Immature natural killer cell (primary cell): Measurements from ENCODE around the gene NR6A1. TPM values are rescaled to one million over a fixed set of nuclear protein-coding genes. Genes with fewer than 3 reads are reported as not detected.

Experiments
- DNase-seq, 3 donors: peaks; one replicate each; pipeline ENCODE4 v3.0.0; 2022; ENCODE audit warnings: mixed read lengths in 1 of 3
- H3K27ac Mint-ChIP-seq, 6 donors: one replicate each; pipeline ENCODE4 v1.8.0; 2020; ENCODE audit warnings: mixed read lengths in 6 of 6, mild to moderate bottlenecking in 5 of 6, inconsistent platforms in 4 of 6, moderate library complexity in 3 of 6
- H3K27me3 Mint-ChIP-seq, 3 donors: one replicate each; pipeline ENCODE4 v1.8.0; 2020 to 2021; ENCODE audit warnings: low read depth in 3 of 3, mild to moderate bottlenecking in 3 of 3, mixed read lengths in 3 of 3, moderate library complexity in 3 of 3, inconsistent platforms in 1 of 3
- H3K36me3 Mint-ChIP-seq, 3 donors: one replicate each; pipeline ENCODE4 v1.8.0; 2020; ENCODE audit warnings: mixed read lengths in 3 of 3, inconsistent platforms in 2 of 3, mild to moderate bottlenecking in 2 of 3
- H3K4me1 Mint-ChIP-seq, 2 donors: one replicate each; pipeline ENCODE4 v1.8.0; 2020; ENCODE audit warnings: inconsistent platforms in 2 of 2, mild to moderate bottlenecking in 2 of 2, mixed read lengths in 2 of 2, moderate library complexity in 1 of 2
- H3K4me3 Mint-ChIP-seq, 5 donors: one replicate each; pipeline ENCODE4 v1.8.0; 2020; ENCODE audit warnings: mild to moderate bottlenecking in 5 of 5, mixed read lengths in 5 of 5, inconsistent platforms in 3 of 5, moderate library complexity in 3 of 5
- H3K9me3 Mint-ChIP-seq, 6 donors: one replicate each; pipeline ENCODE4 v1.8.0; 2020; ENCODE audit warnings: mild to moderate bottlenecking in 6 of 6, mixed read lengths in 6 of 6, inconsistent platforms in 4 of 6, moderate library complexity in 3 of 6
- polyA plus RNA-seq, 3 donors: library from polyadenylated mRNA; unstranded; fragments of 300-500 nt; fragmentation: Illumina TruSeq; gene quantifications; one replicate each; pipeline ENCODE4 v1.2.3, GENCODE V29; 2021

Gene NR6A1
- polyA plus RNA-seq, 3 donors from 2014 or later = not detected

DNA sequence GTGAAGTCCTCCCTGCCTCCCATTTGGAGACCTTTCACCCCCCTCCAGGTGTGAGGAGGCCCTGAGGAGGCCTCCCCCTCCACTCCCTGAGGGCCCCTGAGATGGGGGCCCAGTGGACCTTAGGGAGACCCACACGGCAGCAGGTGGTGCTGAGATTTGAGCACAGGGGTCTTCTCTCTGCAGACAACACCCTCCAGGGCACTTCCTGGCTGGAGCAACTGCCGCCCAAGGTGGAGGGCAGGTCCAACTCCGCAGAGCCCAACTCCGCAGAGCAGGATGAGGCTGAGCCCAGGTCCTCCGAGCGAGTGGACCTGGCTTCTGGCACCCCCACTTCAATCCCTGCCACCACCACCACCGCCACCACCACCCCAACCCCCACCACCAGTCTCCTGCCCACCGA is 32.8 kb upstream of the NR6A1 start:
- H3K9me3 Mint-ChIP-seq = no peaks in the 10 kb centered on the region
- H3K4me3 Mint-ChIP-seq = no peak overlapping the region
- peaks cover 0 to 4% (median 2%) of the 10 kb centered on the region in 3 donors for H3K27me3 Mint-ChIP-seq
- H3K4me1 Mint-ChIP-seq = no peaks in the 10 kb centered on the region
- no peak for DNase-seq
- H3K36me3 Mint-ChIP-seq = no peaks in the 10 kb centered on the region
- no peak overlapping the region for H3K27ac Mint-ChIP-seq

GRCh38 chr9:124802426-124802825 is 31.3 kb upstream of the NR6A1 start:
- Mint-ChIP-seq H3K27me3 (peaks cover 2 to 4% (median 4%) of the 10 kb centered on the region in 3 donors), H3K36me3 (no peaks in the 10 kb centered on the region), H3K9me3 (no peaks in the 10 kb centered on the region), H3K4me1 (no peaks in the 10 kb centered on the region), H3K27ac (no peak overlapping the region), H3K4me3 (no peak overlapping the region)
- DNase-seq = no peak

DNA sequence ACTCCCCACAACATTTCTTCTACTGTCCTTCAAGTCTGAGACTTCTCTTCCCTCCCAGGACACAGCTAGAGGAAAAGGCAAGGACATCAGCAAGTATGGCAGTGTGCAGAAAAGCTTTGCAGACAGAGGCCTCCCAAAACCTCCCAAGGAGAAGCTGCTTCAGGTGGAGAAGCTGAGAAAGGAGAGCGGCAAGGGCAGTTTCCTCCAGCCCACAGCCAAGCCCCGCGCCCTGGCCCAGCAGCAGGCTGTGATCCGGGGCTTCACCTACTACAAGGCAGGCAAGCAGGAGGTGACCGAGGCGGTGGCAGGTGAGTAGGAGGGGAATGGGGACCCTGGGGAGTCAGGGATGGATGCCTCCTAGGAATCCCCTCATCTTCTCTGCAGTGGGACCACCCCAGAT is 30.2 kb upstream of the NR6A1 start:
- H3K4me3 Mint-ChIP-seq = no peak overlapping the region
- H3K27me3 Mint-ChIP-seq = peaks cover 2 to 6% (median 4%) of the 10 kb centered on the region in 3 donors
- DNase-seq = no peak
- no peaks in the 10 kb centered on the region for H3K9me3 Mint-ChIP-seq
- H3K4me1 Mint-ChIP-seq = no peaks in the 10 kb centered on the region
- H3K36me3 Mint-ChIP-seq = no peaks in the 10 kb centered on the region
- no peak overlapping the region for H3K27ac Mint-ChIP-seq

GRCh38 chr9:124800306-124801259 is 29.5 kb upstream of the NR6A1 start:
- H3K9me3 Mint-ChIP-seq = no peaks in the 10 kb centered on the region
- H3K4me3 Mint-ChIP-seq = no peak overlapping the region
- DNase-seq = no peak
- H3K27ac Mint-ChIP-seq = no peak overlapping the region
- H3K27me3 Mint-ChIP-seq = peaks cover 2 to 6% (median 2%) of the 10 kb centered on the region in 3 donors
- H3K4me1 Mint-ChIP-seq = no peaks in the 10 kb centered on the region
- H3K36me3 Mint-ChIP-seq = no peaks in the 10 kb centered on the region

DNA sequence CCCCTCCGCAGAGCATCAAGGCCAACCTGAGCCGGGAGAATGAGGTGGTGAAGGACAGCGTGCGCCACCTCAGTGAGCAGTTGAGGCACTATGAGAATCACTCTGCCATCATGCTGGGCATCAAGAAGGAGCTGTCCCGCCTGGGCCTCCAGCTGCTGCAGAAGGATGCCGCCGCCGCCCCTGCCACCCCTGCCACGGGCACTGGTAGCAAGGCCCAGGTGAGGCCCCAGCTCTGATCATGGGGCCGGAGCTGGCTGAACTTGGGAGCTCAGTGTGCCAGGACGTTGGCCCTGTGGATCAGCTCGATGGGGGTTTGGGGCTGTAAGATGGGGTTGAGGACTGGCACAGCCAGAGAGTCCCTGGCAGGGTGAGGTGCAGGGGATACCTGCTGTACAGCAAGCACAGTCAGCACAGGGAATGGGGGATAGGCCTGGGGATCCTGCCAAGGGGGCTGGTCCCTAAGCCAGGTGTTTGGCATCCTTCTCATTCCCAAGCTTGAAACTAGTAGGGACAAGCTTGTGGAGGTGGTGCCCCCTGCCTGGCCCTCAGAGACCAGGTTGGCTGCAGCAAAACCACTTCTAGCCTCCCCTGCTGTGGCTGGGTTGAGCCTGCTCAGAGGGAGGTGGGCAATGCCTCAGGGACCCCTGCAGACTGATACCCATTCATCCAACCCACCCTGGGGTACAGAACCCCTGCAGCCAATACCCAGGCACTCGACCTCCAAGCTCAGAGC is 28.3 kb upstream of the NR6A1 start:
- no peaks in the 10 kb centered on the region for H3K36me3 Mint-ChIP-seq

GRCh38 chr9:124797343-124798103 is 26.4 kb upstream of the NR6A1 start:
- Mint-ChIP-seq H3K36me3 (no peaks in the 10 kb centered on the region), H3K27me3 (peaks cover 2 to 4% (median 2%) of the 10 kb centered on the region in 3 donors), H3K9me3 (no peaks in the 10 kb centered on the region), H3K4me3 (no peak overlapping the region), H3K4me1 (no peaks in the 10 kb centered on the region), H3K27ac (no peak overlapping the region)
- no peak for DNase-seq

More for the DNA sequence above, 28.3 kb upstream of the NR6A1 start:
- no peak for DNase-seq
- no peak overlapping the region for H3K27ac Mint-ChIP-seq
- H3K4me3 Mint-ChIP-seq = no peak overlapping the region
- peaks cover 2 to 4% (median 2%) of the 10 kb centered on the region in 3 donors for H3K27me3 Mint-ChIP-seq
- H3K4me1 Mint-ChIP-seq = no peaks in the 10 kb centered on the region
- H3K9me3 Mint-ChIP-seq = no peaks in the 10 kb centered on the region

GRCh38 chr9:124795881-124796431 is 24.8 kb upstream of the NR6A1 start:
- Mint-ChIP-seq H3K36me3 (no peaks in the 10 kb centered on the region), H3K4me3 (no peak overlapping the region), H3K9me3 (no peaks in the 10 kb centered on the region), H3K27ac (no peak overlapping the region), H3K27me3 (peaks cover 2 to 10% (median 7%) of the 10 kb centered on the region in 3 donors), H3K4me1 (no peaks in the 10 kb centered on the region)
- DNase-seq = no peak

DNA sequence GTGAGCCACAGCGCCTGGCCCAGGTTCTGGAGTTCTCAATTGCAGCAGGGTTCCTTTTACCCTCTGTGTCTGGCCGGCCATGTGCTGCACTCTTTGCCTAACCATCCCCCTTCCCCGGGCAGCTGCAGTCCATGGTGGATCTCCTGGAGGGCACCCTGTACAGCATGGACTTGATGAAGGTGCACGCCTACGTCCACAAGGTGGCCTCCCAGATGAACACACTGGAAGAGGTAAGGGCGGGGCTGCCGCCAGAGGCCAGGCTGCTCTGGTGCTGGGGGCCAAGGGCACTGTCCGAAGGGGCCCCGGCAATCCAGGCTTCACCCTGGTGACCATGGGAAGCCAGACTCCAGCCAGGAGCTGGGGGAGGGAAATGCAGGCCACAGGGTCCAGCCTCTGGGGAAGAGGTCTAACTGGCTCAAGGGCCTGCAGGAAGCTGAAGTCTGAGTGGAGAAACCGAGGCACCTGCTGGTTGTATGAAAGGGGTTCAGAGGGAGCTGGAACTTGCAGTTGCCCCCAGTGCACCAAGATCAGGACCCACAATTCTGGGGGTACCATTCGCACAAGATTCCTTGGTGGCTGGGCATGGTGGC is 23.9 kb upstream of the NR6A1 start:
- no peak overlapping the region for H3K4me3 Mint-ChIP-seq
- H3K27ac Mint-ChIP-seq = no peak overlapping the region
- H3K9me3 Mint-ChIP-seq = no peaks in the 10 kb centered on the region
- peaks cover 5 to 10% (median 10%) of the 10 kb centered on the region in 3 donors for H3K27me3 Mint-ChIP-seq
- H3K4me1 Mint-ChIP-seq = no peaks in the 10 kb centered on the region
- DNase-seq = no peak
- H3K36me3 Mint-ChIP-seq = no peaks in the 10 kb centered on the region

DNA sequence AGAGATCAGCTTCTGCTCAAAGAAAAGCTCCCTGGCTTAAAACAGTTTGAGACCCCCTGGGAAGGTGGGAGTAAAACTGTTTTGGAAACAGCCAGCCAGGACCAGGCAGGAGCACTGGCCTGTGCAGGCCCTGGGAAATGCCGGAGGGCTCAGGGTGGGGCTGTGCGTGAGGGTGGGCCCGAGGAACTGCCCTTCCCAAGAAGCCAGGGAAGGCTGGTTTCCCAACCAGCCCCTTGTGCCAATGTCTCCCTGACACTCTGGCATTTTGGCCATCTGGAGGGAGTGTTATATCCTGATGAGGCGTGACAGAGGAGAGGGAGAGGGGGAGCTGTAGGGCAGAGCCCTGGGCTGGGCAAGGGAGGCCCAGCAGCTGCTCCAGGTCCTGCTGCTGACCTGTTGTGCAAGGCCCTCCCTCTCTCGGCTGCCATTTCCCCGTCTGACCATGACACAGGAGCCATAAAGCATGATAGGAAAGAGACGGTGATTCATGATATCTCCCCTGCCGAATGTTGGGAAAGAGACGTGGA is 22.0 kb upstream of the NR6A1 start:
- Mint-ChIP-seq H3K4me3 (no peak overlapping the region), H3K27me3 (peaks cover 5 to 10% (median 8%) of the 10 kb centered on the region in 3 donors), H3K27ac (no peak overlapping the region), H3K36me3 (no peaks in the 10 kb centered on the region), H3K9me3 (no peaks in the 10 kb centered on the region), H3K4me1 (no peaks in the 10 kb centered on the region)
- DNase-seq = no peak

DNA sequence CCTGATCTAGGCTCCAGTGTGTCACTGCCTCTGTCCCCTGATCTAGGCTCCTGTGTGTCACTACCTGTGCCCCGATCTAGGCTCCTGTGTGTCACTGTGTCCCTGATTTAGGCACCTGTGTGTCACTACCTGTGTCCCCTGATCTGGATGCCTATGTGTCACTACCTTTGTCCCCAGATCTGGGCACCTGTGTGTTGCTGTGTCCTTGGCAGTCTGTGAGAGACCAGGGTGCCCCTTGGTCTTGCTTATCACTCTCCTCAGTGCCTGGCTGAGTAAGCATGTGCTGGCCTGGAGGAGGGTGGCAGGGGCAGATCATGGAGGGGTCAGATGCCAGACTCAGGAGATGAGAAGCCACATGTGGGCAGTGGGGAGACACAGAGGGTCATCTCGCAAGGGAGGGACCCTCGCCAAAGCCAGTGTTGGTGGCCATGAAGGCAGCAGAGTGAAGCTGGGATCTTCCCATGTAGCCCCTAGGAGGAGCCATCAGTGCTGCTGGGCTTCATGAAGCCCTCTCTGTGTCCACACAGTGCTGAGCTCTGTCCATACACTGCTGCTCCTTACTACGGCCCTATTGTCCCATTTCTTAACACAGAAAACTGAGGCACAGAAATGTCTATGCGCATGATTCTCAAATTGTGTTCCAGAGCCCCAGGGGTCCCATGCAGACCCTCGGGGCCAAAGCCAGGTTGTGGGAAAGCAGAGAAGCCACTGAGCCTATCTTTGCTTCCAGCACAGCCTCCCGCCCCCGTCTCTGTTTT is 21.3 kb upstream of the NR6A1 start:
- H3K36me3 Mint-ChIP-seq = no peaks in the 10 kb centered on the region
- H3K27ac Mint-ChIP-seq = no peak overlapping the region
- no peak overlapping the region for H3K4me3 Mint-ChIP-seq
- no peaks in the 10 kb centered on the region for H3K9me3 Mint-ChIP-seq
- H3K27me3 Mint-ChIP-seq = peaks cover 5 to 8% (median 8%) of the 10 kb centered on the region in 3 donors
- DNase-seq = no peak
- H3K4me1 Mint-ChIP-seq = no peaks in the 10 kb centered on the region

DNA sequence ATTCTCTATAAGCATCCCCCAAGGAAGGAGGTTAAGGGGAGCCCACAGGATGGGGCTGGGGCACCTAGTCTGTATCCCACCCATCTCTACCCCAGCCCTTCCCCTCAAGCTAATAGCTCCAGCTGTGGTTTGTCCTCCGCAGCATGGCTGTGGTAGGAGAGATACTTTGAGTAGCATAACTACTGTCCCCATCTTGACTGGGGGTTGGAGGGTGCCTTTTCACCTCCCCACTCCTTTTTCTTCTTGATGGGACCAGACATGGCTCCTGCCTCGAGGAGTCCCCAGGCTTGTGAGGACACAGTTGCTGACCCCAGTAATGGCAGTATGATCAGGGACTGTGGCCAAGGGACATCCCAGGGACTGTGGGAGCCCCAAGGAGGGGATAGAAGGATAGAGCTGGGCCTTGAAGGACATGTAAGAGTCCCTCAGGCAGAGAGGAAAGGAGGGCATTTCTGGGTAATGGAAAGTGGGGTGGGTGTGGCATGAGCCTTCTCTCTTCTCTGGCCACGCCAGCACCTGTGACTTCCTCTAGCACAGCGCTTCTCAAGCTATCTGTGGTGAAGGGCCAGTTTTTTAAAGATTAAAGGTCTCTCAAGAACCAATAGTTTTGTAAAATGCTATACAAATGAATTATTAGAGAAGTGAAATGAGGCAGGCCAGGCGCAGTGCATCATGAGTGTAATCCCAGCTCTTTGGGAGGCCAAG is 19.8 kb upstream of the NR6A1 start:
- Mint-ChIP-seq H3K27ac (no peak overlapping the region), H3K36me3 (no peaks in the 10 kb centered on the region), H3K9me3 (no peaks in the 10 kb centered on the region), H3K27me3 (peaks cover 5 to 8% (median 6%) of the 10 kb centered on the region in 3 donors), H3K4me1 (no peaks in the 10 kb centered on the region), H3K4me3 (no peak overlapping the region)
- no peak for DNase-seq

GRCh38 chr9:124790301-124790700 is 19.2 kb upstream of the NR6A1 start:
- H3K4me1 Mint-ChIP-seq = no peaks in the 10 kb centered on the region
- H3K27ac Mint-ChIP-seq = no peak overlapping the region
- H3K4me3 Mint-ChIP-seq = no peak overlapping the region

More at GRCh38 chr9:124790301-124790700, 19.2 kb upstream of the NR6A1 start:
- H3K27me3 Mint-ChIP-seq = peaks cover 5 to 8% (median 6%) of the 10 kb centered on the region in 3 donors
- H3K36me3 Mint-ChIP-seq = no peaks in the 10 kb centered on the region
- H3K9me3 Mint-ChIP-seq = no peaks in the 10 kb centered on the region
- no peak for DNase-seq
